Body of pancreas (tissue), 4 donors: ENCODE results near the gene DPEP1. TPM values are rescaled to one million over a fixed set of nuclear protein-coding genes. Genes with fewer than 3 reads are reported as not detected.

Source experiments
- ATAC-seq: fragments of 150-250 bp; one replicate; pipeline ENCODE4 v1.9.1; 2016
- DNase-seq, 4 donors: peaks; one replicate each; pipeline ENCODE4 v3.0.0-alpha.2; 2019
- H3K27ac ChIP-seq, 4 donors: fragments of 200-600 bp; sonication (generic); 1 replicate in 3 of 4; 2 replicates in 1 of 4; pipeline versions ENCODE4 v1.5.1 to v1.6.1; 2016 to 2019; ENCODE audit warnings: mild to moderate bottlenecking in 1 of 4, mixed read lengths in 1 of 4, moderate library complexity in 1 of 4
- H3K27me3 ChIP-seq, 2 donors: fragments of 200-600 bp; sonication (generic); one replicate each; pipeline ENCODE4 v1.6.0; 2016; ENCODE audit warnings: mild to moderate bottlenecking in 1 of 2
- H3K36me3 ChIP-seq, 2 donors: fragments of 200-600 bp; sonication (generic); replicated peaks in 1 of 2; 2 replicates each; pipeline ENCODE4 v1.5.1; 2016; ENCODE audit warnings: low read depth in 2 of 2; ENCODE audit not compliant: insufficient read depth in 1 of 2
- H3K4me1 ChIP-seq: fragments of 200-600 bp; sonication (generic); one replicate; pipeline ENCODE4 v1.6.0; 2016
- H3K4me3 ChIP-seq, 2 donors: fragments of 200-600 bp; sonication (generic); 1 replicate in 1 of 2; 2 replicates in 1 of 2; pipeline ENCODE4 v1.5.1; 2016 to 2019
- H3K9me3 ChIP-seq, 3 donors: fragments of 200-600 bp; sonication (generic); 1 replicate in 2 of 3; 2 replicates in 1 of 3; pipeline ENCODE4 v1.5.1; 2016
- CTCF ChIP-seq, 7 experiments: fragments of 450-650 bp in 4 of 7; fragments of 200-600 bp in 3 of 7; sonication (generic) in 3 of 7; IDR thresholded peaks; one replicate each; pipeline ENCODE4 v1.5.1; 2016 to 2019; ENCODE audit warnings: antibody characterized with exemption in 7 of 7
- POLR2A ChIP-seq, 3 donors: fragments of 450-650 bp; IDR thresholded peaks; one replicate each; pipeline ENCODE4 v1.6.1; 2016; ENCODE audit warnings: antibody characterized with exemption in 3 of 3, mild to moderate bottlenecking in 2 of 3
- WGBS, 2 donors: methylation state at CpG; one replicate each; pipeline ENCODE4 v1.1.5; 2017; 5-methylcytosine and 5-hydroxymethylcytosine counted together
- intact Hi-C: fragments of 100-400 bp; cut with DNase I; formaldehyde crosslinking; loops from one replicate; pipeline ENCODE4 v1.15.1; 2023
- total RNA-seq, 2 donors: library from RNA; depleted of rRNA; stranded (reverse); fragments of >200 nt; gene quantifications; one replicate each; pipeline ENCODE4 v1.1.0, GENCODE V29; 2016

The DPEP1 gene
- total RNA-seq, 2 donors from 2014 or later, result 116 to 147 TPM

DNA sequence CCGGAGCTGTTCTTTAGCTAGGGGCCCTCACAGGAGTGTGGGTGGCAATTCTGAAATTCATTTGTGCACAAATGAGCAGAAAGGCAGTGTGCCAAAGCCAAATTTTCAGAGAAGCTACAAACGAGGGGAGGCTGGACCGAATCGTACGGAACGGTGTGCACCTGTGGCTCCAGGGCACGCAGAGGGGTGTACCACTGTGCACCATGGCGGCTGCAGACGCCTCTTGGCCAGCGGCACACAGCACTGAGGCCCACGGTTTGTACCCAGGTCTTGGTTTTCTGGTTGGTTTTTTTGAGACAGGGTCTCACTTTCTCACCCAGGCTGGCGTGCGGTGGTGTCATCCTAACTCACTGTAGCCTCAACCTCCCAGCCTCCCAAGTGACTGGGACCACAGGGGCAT, 29.1 kb downstream of the DPEP1 start:
- TF ChIP-seq POLR2A (IDR thresholded peaks at IDR 0.05) (no peak), CTCF (IDR thresholded peaks at IDR 0.05) (no peak)
- WGBS, 2 donors, result 41 to 65% methylated on average over 6 to 13 of the region's 13 CpGs
- Histone ChIP-seq H3K27me3 (no peaks in the 10 kb centered on the region), H3K4me1 (peaks cover 17% of the 10 kb centered on the region), H3K9me3 (no peaks in the 10 kb centered on the region), H3K27ac (no peak overlapping the region), H3K4me3 (no peak overlapping the region), H3K36me3 (peaks cover 6 to 21% of the 10 kb centered on the region in 2 donors)
- intact Hi-C loops, result no loop called here
- ATAC-seq, result no peak
- no peak for DNase-seq

- Histone ChIP-seq H3K4me1 (peaks cover 17% of the 10 kb centered on the region), H3K36me3 (peaks cover 6 to 21% of the 10 kb centered on the region in 2 donors), H3K27me3 (no peaks in the 10 kb centered on the region), H3K27ac (no peak overlapping the region), H3K4me3 (no peak overlapping the region), H3K9me3 (no peaks in the 10 kb centered on the region)
- no peak for DNase-seq
- 72 to 77% methylated on average over 13 to 14 of the region's 14 CpGs for WGBS, 2 donors
- no peak for ATAC-seq
- TF ChIP-seq CTCF (IDR thresholded peaks at IDR 0.05), result no peak
- no peak for TF ChIP-seq POLR2A (IDR thresholded peaks at IDR 0.05)
- intact Hi-C loops, result no loop called here
Measured at GRCh38 chr16:89643769-89644300, 30.4 kb downstream of the DPEP1 start.

DNA sequence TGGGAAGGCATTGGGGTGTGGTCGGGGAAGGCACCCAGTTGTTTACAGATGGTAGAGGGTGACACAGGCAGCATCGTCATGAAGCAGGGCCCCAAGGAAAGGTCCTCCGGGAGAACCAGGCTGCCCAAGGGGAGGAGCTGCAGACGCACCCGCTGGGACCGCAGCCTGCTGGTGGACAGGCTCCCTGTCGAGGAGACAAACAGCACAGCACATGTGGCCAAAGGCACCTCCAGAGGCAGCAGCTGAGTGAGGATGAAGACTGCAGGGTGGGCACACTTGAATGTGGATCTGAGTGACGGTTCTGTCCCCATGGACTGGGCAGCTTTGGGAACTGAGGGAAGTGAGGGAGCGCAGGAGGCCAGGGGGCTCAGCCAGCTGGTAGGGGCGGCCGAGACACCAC, 31.7 kb downstream of the DPEP1 start:
- no peaks in the 10 kb centered on the region for H3K27me3 ChIP-seq
- intact Hi-C loops, result no loop called here
- H3K4me1 ChIP-seq, result peaks cover 16% of the 10 kb centered on the region
- no peak overlapping the region for H3K27ac ChIP-seq
- ATAC-seq (no peak), DNase-seq (no peak)
- TF ChIP-seq POLR2A (IDR thresholded peaks at IDR 0.05), result no peak
- no peak for TF ChIP-seq CTCF (IDR thresholded peaks at IDR 0.05)
- H3K36me3 ChIP-seq, result peaks cover 6 to 23% of the 10 kb centered on the region in 2 donors
- H3K9me3 ChIP-seq, result no peaks in the 10 kb centered on the region
- no peak overlapping the region for H3K4me3 ChIP-seq
- 85 to 86% methylated on average over 8 to 9 of the region's 11 CpGs for WGBS, 2 donors

DNA sequence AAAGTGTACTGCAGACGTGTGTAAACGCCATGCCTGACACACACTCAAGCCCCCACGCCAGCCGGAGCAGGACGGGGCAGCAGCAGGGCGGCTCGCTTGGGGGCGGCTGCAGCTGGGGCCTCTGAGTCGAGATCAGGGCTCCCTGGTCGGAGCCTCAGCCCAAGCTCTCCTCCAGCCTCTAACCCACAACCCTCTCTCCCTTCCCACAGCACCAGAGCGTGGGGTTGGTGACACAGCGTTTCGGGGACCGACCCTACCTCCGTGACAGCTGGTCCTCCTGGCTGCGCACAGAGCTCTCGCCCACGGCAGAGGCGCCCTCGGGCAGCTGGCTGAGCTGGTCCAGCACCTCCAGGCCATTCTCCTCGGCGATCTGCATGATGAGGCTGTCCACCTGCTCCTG, 32.8 kb downstream of the DPEP1 start:
- intact Hi-C loops, result no loop called here
- Histone ChIP-seq H3K27me3 (no peaks in the 10 kb centered on the region), H3K9me3 (no peaks in the 10 kb centered on the region), H3K36me3 (peaks cover 6 to 25% of the 10 kb centered on the region in 2 donors), H3K4me1 (peaks cover 4% of the 10 kb centered on the region), H3K4me3 (no peak overlapping the region), H3K27ac (no peak overlapping the region)
- ATAC-seq (no peak), DNase-seq (no peak)
- 92 to 93% methylated on average over 12 to 22 of the region's 22 CpGs for WGBS, 2 donors
- TF ChIP-seq CTCF (IDR thresholded peaks at IDR 0.05), result no peak
- no peak for TF ChIP-seq POLR2A (IDR thresholded peaks at IDR 0.05)

DNA sequence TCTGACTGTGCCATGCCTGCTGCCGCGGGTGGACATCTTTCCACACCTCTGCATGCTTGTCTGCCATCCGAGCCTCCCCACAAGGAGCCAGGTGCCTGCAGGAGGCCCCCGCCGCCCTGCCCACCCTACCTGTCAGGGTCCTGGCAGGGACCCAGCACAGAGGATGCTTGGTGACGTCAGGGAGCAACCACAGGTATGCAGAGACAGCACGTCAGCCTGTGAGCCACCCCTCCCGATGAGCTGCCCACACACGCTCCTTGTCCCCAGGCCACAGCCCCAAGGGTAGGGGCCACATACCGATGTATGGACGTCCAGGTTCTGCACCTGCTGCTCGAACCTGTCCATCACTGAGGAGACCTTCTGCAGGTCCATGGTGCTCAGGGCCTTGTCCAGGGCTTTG, 33.5 kb downstream of the DPEP1 start:
- WGBS, 2 donors, result 83 to 92% methylated on average over 4 to 12 of the region's 12 CpGs
- H3K4me1 ChIP-seq, result peaks cover under 1% of the 10 kb centered on the region
- intact Hi-C loops, result no loop called here
- H3K9me3 ChIP-seq, result no peaks in the 10 kb centered on the region
- no peak for ATAC-seq
- H3K36me3 ChIP-seq, result peaks cover 6 to 25% of the 10 kb centered on the region in 2 donors
- H3K27me3 ChIP-seq, result no peaks in the 10 kb centered on the region
- H3K4me3 ChIP-seq, result no peak overlapping the region
- no peak overlapping the region for H3K27ac ChIP-seq
- TF ChIP-seq POLR2A (IDR thresholded peaks at IDR 0.05), result no peak
- no peak for TF ChIP-seq CTCF (IDR thresholded peaks at IDR 0.05)
- no peak for DNase-seq
